HepG2 (cell line): ENCODE data around the gene GSDMA. TPM values are rescaled to one million over a fixed set of nuclear protein-coding genes. Genes with fewer than 3 reads are reported as not detected.

Experiments used
- ATAC-seq: fragments of 200-7000 bp; cut with Tn5 transposase; 3 replicates; pipeline ENCODE4 v1.9.1; 2020; ENCODE audit warnings: mild to moderate bottlenecking, moderate library complexity
- BruUV-seq: library from RNA; stranded (reverse); fragments of 400-500 nt; replicated peaks from 2 replicates; lab custom pipeline; 2021; lab: Mats Ljungman, UMichigan
- CTCF ChIA-PET: fragments of 300-600 bp; formaldehyde crosslinking; extraction: SDS; loops from one replicate; lab custom pipeline; 2021; ENCODE audit warnings: low total read pairs, inconsistent platforms, low intra/inter-chr PET ratio; lab: Yijun Ruan, JAX
- POLR2A ChIA-PET: fragments of 350-600 bp; sonication (Branson Sonifier 250); formaldehyde crosslinking; loops from one replicate; lab custom pipeline; 2020; ENCODE audit warnings: antibody characterized with exemption, inconsistent platforms; lab: Yijun Ruan, JAX
- DNase-seq: peaks from one replicate; pipeline ENCODE4 v3.0.0-alpha.2; 2015; ENCODE audit warnings: low spot score
- FAIRE-seq: peaks from 3 replicates; lab custom pipeline; 2011; peaks lifted over from hg19 to GRCh38; lab: Jason Lieb, UNC
- H2AFZ ChIP-seq: one replicate; pipeline ENCODE4 v1.6.1; 2011; ENCODE audit warnings: low read length, inconsistent platforms
- H3K27ac ChIP-seq: fragments of 300-600 bp; 3 replicates; pipeline ENCODE4 v1.8.0; 2011; ENCODE audit warnings: mixed run types, mild to moderate bottlenecking, mixed read lengths, low read length, inconsistent platforms; ENCODE audit not compliant: insufficient read depth; ENCODE audit errors: extremely low read length
- H3K27me3 ChIP-seq, 2 experiments: fragments of 200-600 bp in 1 of 2; 2 replicates in 1 of 2; 3 replicates in 1 of 2; pipeline versions ENCODE4 v1.6.0 to v1.8.0; 2011; ENCODE audit warnings: low read length in 2 of 2, mild to moderate bottlenecking in 2 of 2, moderate library complexity in 2 of 2, inconsistent platforms in 1 of 2; ENCODE audit not compliant: insufficient read depth in 2 of 2, control insufficient read depth in 1 of 2
- H3K36me3 ChIP-seq, 2 experiments: fragments of 200-600 bp in 1 of 2; replicated peaks in 1 of 2; 2 replicates in 1 of 2; 3 replicates in 1 of 2; pipeline versions ENCODE4 v1.5.1 to v1.8.0; 2011; ENCODE audit warnings: low read length in 2 of 2, inconsistent platforms in 1 of 2; ENCODE audit not compliant: insufficient read depth in 2 of 2, control insufficient read depth in 1 of 2
- H3K4me1 ChIP-seq: 2 replicates; pipeline ENCODE4 v1.5.1; 2012; ENCODE audit warnings: low read length, inconsistent platforms; ENCODE audit not compliant: insufficient read depth
- H3K4me2 ChIP-seq: 2 replicates; pipeline ENCODE4 v1.6.0; 2011; ENCODE audit warnings: low read depth, low read length, inconsistent platforms
- H3K4me3 ChIP-seq, 3 experiments: fragments of 200-600 bp in 1 of 3; sonication (generic), shearing (Covaris generic) in 1 of 3; replicated peaks in 1 of 3; 2 replicates each; pipeline ENCODE4 v1.5.1; 2011 to 2016; ENCODE audit warnings: low read length in 3 of 3, inconsistent platforms in 2 of 3, low read depth in 2 of 3, mild to moderate bottlenecking in 2 of 3, control low read depth in 1 of 3, mixed read lengths in 1 of 3; ENCODE audit not compliant: insufficient read depth in 1 of 3
- H3K79me2 ChIP-seq: one replicate; pipeline ENCODE4 v1.6.1; 2011; ENCODE audit warnings: low read length, inconsistent platforms; ENCODE audit not compliant: insufficient read depth
- H3K9ac ChIP-seq: 2 replicates; pipeline ENCODE4 v1.6.0; 2011; ENCODE audit warnings: mild to moderate bottlenecking, low read depth, low read length, inconsistent platforms; ENCODE audit not compliant: insufficient read depth
- H3K9me3 ChIP-seq: 2 replicates; pipeline ENCODE4 v1.5.1; 2012; ENCODE audit warnings: mild to moderate bottlenecking, low read length
- H4K20me1 ChIP-seq: 2 replicates; pipeline ENCODE4 v1.6.0; 2011; ENCODE audit warnings: inconsistent platforms, mild to moderate bottlenecking, low read length, moderate library complexity; ENCODE audit not compliant: insufficient read depth
- ARID4A ChIP-seq: sonication (generic); formaldehyde crosslinking; IDR thresholded peaks from 2 replicates; pipeline ENCODE4 v1.5.0; 2020; ENCODE audit warnings: mild to moderate bottlenecking, missing genetic modification reagents, borderline replicate concordance
- ARID5B ChIP-seq: IDR thresholded peaks from 2 replicates; pipeline ENCODE4 v1.4.0; 2020; ENCODE audit warnings: mild to moderate bottlenecking, missing genetic modification reagents
- CBFB ChIP-seq: sonication (generic); formaldehyde crosslinking; IDR thresholded peaks from 2 replicates; pipeline ENCODE4 v1.4.0; 2020; ENCODE audit warnings: missing genetic modification reagents
- ELF1 ChIP-seq: sonication (generic); formaldehyde crosslinking; IDR thresholded peaks from 2 replicates; pipeline ENCODE4 v1.4.0; 2020; ENCODE audit warnings: missing genetic modification reagents
- MEF2D ChIP-seq: sonication (generic); formaldehyde crosslinking; IDR thresholded peaks from 2 replicates; pipeline ENCODE4 v1.5.1; 2020; ENCODE audit warnings: mild to moderate bottlenecking, missing genetic modification reagents
- MTF2 ChIP-seq: sonication (generic); formaldehyde crosslinking; IDR thresholded peaks from 2 replicates; pipeline ENCODE4 v1.5.0; 2020; ENCODE audit warnings: missing genetic modification reagents, borderline replicate concordance
- PRDM15 ChIP-seq: sonication (generic); formaldehyde crosslinking; IDR thresholded peaks from 2 replicates; pipeline ENCODE4 v1.4.0; 2020; ENCODE audit warnings: missing genetic modification reagents
- ZFY ChIP-seq: sonication (generic); formaldehyde crosslinking; IDR thresholded peaks from 2 replicates; pipeline ENCODE4 v1.4.0; 2020; ENCODE audit warnings: missing genetic modification reagents
- ZNF33A ChIP-seq: sonication (generic); formaldehyde crosslinking; IDR thresholded peaks from 2 replicates; pipeline ENCODE4 v1.5.1; 2020; ENCODE audit warnings: missing genetic modification reagents, mild to moderate bottlenecking, moderate library complexity, borderline replicate concordance
- ZNF678 ChIP-seq: sonication (generic); formaldehyde crosslinking; IDR thresholded peaks from 2 replicates; pipeline ENCODE4 v1.4.0; 2020; ENCODE audit warnings: mild to moderate bottlenecking, missing genetic modification reagents
- WGBS: methylation state at CpG from one replicate; pipeline ENCODE4 v1.1.6; 2017; ENCODE audit warnings: low lambda C conversion rate; 5-methylcytosine and 5-hydroxymethylcytosine counted together
- in situ Hi-C: cut with HindIII; loops from 2 replicates; pipeline ENCODE4 v1.10.0; 2017; ENCODE audit warnings: low pct_unique_long_range_greater_than_20kb; ENCODE audit not compliant: extremely low pct_ligation_motif_present
- intact Hi-C: fragments of 100-400 bp; cut with micrococcal nuclease; formaldehyde crosslinking; loops from one replicate; pipeline ENCODE4 v1.10.0; 2022; ENCODE audit not compliant: unreplicated experiment
- polyA plus RNA-seq, 8 experiments: library from polyadenylated mRNA; depleted of rRNA in 3 of 8; stranded (reverse) in 7 of 8; unstranded in 1 of 8; fragments of >200 nt; fragmentation: Illumina TruSeq in 4 of 8; extraction: Trizol in 4 of 8; gene quantifications; 2 replicates each; pipeline versions ENCODE4 v1.2.1 to v1.2.3, GENCODE V29; 2011 to 2016; ENCODE audit warnings: low read depth in 4 of 8, missing spikeins in 1 of 8, mixed read lengths in 1 of 8; ENCODE audit not compliant: insufficient read depth in 1 of 8
- total RNA-seq, 5 experiments: library from RNA; depleted of rRNA; stranded (reverse); fragments of >200 nt; fragmentation: Illumina TruSeq; extraction: Trizol; gene quantifications; 2 replicates each; pipeline ENCODE4 v1.2.3, GENCODE V29; 2016; ENCODE audit warnings: low read depth in 1 of 5

Gene GSDMA
- total and polyA plus RNA-seq, 2 of the 13 experiments (the other 11 are each of a cell fraction or from before 2014, with no cell fraction given), result not detected

DNA sequence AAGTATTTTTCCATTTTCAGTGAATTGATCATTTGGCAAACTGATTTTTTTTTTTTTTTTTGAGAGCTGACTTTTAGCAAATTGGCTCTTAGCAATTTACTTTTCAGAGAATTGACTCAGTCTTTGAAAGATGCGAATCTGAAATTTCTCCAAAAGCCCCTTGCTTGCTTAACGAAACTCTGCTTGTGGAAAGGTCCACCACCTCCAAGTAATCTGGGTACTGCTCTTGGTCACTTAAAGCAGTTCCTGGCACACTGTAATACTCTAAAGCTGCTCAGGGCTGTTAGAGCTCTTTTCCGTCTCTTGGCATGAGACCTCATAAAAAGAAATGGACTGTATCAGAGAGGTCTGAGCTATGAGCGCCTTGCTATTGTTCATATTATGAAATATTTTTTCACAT lies 47.2 kb upstream of the GSDMA start (continued):
- TF ChIP-seq ZNF33A (CRISPR knock-in tag) (no peak), PRDM15 (CRISPR knock-in tag) (no peak)

- Histone ChIP-seq H3K27ac (peak overlapping the region; percentile 30), H3K9me3 (no peaks in the 10 kb centered on the region), H3K36me3 (peaks cover 4 to 9% of the 10 kb centered on the region in 2 experiments), H3K27me3 (no peaks in the 10 kb centered on the region), H3K4me3 (no peak overlapping the region; a peak in 1 of 6 replicates), H3K9ac (no peak overlapping the region), H2AFZ (no peak overlapping the region), H3K4me1 (peaks cover 82% of the 10 kb centered on the region), H4K20me1 (peaks cover 6% of the 10 kb centered on the region; the same call in 1 of the 2 replicates), H3K4me2 (peak overlapping the region; percentile 33), H3K79me2 (peaks cover under 1% of the 10 kb centered on the region)
- in situ Hi-C loops, result no loop called here
- no TSS peak for BruUV-seq
- intact Hi-C loops, result loop anchor here (1.0 kb wide), 2 partner anchors 42 to 63 kb away; partner anchors contain the start of gene PSMD3
- FAIRE-seq (peak; percentile 94), ATAC-seq (peak; percentile 81), DNase-seq (peak; percentile 77)
- ChIA-PET CTCF (interaction anchor here (0.8 to 1.5 kb wide), 2 partner anchors 42 to 45 kb away, joined by 3 to 14 read pairs; no protein-coding TSS in a partner anchor), POLR2A (interaction anchor here (1.1 to 2.6 kb wide), 2 partner anchors 9 to 13 kb away, joined by 6 to 12 read pairs; no protein-coding TSS in a partner anchor)
- WGBS, result 23% methylated on average over 7 of the region's 7 CpGs
- TF ChIP-seq MTF2 (CRISPR knock-in tag), result no peak
- TF ChIP-seq ELF1 (CRISPR knock-in tag), result no peak
- 0 out of 2 replicates have a peak, but pooled peaks have one; percentile 15 for TF ChIP-seq ARID5B (CRISPR knock-in tag)
- no peak for TF ChIP-seq ZNF678 (CRISPR knock-in tag)
- peak; percentile 44; the same call in 1 of the 2 replicates for TF ChIP-seq ARID4A (CRISPR knock-in tag)
- TF ChIP-seq ZFY (CRISPR knock-in tag), result peak; percentile 57; the same call in 1 of the 2 replicates
- TF ChIP-seq MEF2D (CRISPR knock-in tag), result peak; percentile 43; the same call in 1 of the 2 replicates
- TF ChIP-seq CBFB (CRISPR knock-in tag), result no peak
Observed at GRCh38 chr17:39916918-39917317, 45.9 kb upstream of the GSDMA start.
